ENCODE results near the gene SNURF.

SNURF gene

GRCh38 chr15:24943361-24943760, 11.4 kb upstream of the SNURF start:
- H3K4me2 ChIP-seq (ENCODE audit: low read length): no peak overlapping the region
- H3K9me3 ChIP-seq (replicated peaks; ENCODE audit: low read length): no peaks in the 10 kb centered on the region
- no peaks in the 10 kb centered on the region for H3K36me3 ChIP-seq (ENCODE audit: insufficient read depth, low read length)
- no peak overlapping the region for H3K4me3 ChIP-seq (ENCODE audit: low read length)
- H3K4me1 ChIP-seq (ENCODE audit: control insufficient read depth, insufficient read depth, low read length): no peaks in the 10 kb centered on the region
- no peaks in the 10 kb centered on the region for H3K27me3 ChIP-seq (ENCODE audit: control insufficient read depth, insufficient read depth, low read length)
- no peak overlapping the region for H3K9ac ChIP-seq (ENCODE audit: low read depth, low read length)

DNA sequence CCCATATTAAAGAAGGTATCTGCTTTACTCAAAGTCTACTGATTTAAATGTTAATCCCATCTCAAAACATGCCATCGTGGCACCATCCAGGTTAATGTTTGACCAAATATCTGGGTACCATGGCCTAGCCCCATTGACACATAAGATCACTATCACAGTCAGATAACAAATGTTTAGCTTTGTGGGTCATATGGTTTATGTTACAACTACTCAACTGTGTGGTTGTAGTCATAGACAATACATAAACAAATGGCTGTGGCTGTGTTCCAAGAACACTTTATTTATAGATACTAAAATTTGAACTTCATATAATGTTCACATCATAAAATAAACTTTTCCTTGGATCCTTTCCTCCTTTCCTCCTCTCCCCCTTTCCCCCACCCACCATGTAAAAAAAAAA, 9.8 kb upstream of the SNURF start:
- H3K36me3 ChIP-seq (ENCODE audit: insufficient read depth, low read length): no peaks in the 10 kb centered on the region
- no peaks in the 10 kb centered on the region for H3K4me1 ChIP-seq (ENCODE audit: control insufficient read depth, insufficient read depth, low read length)
- no peaks in the 10 kb centered on the region for H3K27me3 ChIP-seq (ENCODE audit: control insufficient read depth, insufficient read depth, low read length)
- H3K9ac ChIP-seq (ENCODE audit: low read depth, low read length): no peak overlapping the region
- no peak overlapping the region for H3K4me2 ChIP-seq (ENCODE audit: low read length)
- H3K9me3 ChIP-seq (replicated peaks; ENCODE audit: low read length): no peaks in the 10 kb centered on the region
- H3K4me3 ChIP-seq (ENCODE audit: low read length): no peak overlapping the region

- no peaks in the 10 kb centered on the region for H3K9me3 ChIP-seq (replicated peaks; ENCODE audit: low read length)
- H3K4me1 ChIP-seq (ENCODE audit: control insufficient read depth, insufficient read depth, low read length): no peaks in the 10 kb centered on the region
- no peak overlapping the region for H3K4me2 ChIP-seq (ENCODE audit: low read length)
- H3K9ac ChIP-seq (ENCODE audit: low read depth, low read length): no peak overlapping the region
- no peaks in the 10 kb centered on the region for H3K27me3 ChIP-seq (ENCODE audit: control insufficient read depth, insufficient read depth, low read length)
- no peak overlapping the region for H3K4me3 ChIP-seq (ENCODE audit: low read length)
- no peaks in the 10 kb centered on the region for H3K36me3 ChIP-seq (ENCODE audit: insufficient read depth, low read length)
Measured at GRCh38 chr15:24945711-24946110, 9.1 kb upstream of the SNURF start.

GRCh38 chr15:24948495-24948894, 6.3 kb upstream of the SNURF start:
- no peaks in the 10 kb centered on the region for H3K4me1 ChIP-seq (ENCODE audit: control insufficient read depth, insufficient read depth, low read length)
- H3K9ac ChIP-seq (ENCODE audit: low read depth, low read length): no peak overlapping the region
- no peaks in the 10 kb centered on the region for H3K36me3 ChIP-seq (ENCODE audit: insufficient read depth, low read length)
- no peaks in the 10 kb centered on the region for H3K27me3 ChIP-seq (ENCODE audit: control insufficient read depth, insufficient read depth, low read length)
- H3K9me3 ChIP-seq (replicated peaks; ENCODE audit: low read length): no peaks in the 10 kb centered on the region
- H3K4me3 ChIP-seq (ENCODE audit: low read length): no peak overlapping the region
- no peak overlapping the region for H3K4me2 ChIP-seq (ENCODE audit: low read length)

DNA sequence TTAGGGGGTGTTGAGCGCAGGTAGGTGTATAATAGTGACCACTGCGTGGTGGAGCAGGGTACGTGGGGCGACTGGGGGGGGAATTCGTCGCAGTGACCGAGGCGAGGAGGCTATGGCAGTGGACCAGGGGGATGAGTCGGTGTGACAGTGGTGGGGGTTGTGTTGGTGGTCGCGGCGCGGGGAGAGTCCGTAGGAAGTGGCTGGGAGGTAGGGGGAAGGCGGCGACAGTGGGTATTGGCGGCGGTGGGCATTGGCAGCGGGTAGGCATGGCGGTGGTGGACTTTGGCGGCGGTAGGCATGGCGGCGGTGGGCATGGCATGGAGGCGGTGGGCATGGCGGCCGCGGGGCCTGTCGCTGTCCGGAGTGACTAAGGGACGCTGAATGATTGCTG, 739 bp downstream of the SNURF start:
- H3K4me1 ChIP-seq (ENCODE audit: control insufficient read depth, insufficient read depth, low read length): peaks cover 5% of the 10 kb centered on the region
- no peaks in the 10 kb centered on the region for H3K27me3 ChIP-seq (ENCODE audit: control insufficient read depth, insufficient read depth, low read length)
- peak overlapping the region; percentile 95 for H3K4me3 ChIP-seq (ENCODE audit: low read length)
- H3K4me2 ChIP-seq (ENCODE audit: low read length): peak overlapping the region; percentile 78
- no peaks in the 10 kb centered on the region for H3K9me3 ChIP-seq (replicated peaks; ENCODE audit: low read length)
- peak overlapping the region; percentile 92 for H3K9ac ChIP-seq (ENCODE audit: low read depth, low read length)
- peaks cover 6% of the 10 kb centered on the region for H3K36me3 ChIP-seq (ENCODE audit: insufficient read depth, low read length)

DNA sequence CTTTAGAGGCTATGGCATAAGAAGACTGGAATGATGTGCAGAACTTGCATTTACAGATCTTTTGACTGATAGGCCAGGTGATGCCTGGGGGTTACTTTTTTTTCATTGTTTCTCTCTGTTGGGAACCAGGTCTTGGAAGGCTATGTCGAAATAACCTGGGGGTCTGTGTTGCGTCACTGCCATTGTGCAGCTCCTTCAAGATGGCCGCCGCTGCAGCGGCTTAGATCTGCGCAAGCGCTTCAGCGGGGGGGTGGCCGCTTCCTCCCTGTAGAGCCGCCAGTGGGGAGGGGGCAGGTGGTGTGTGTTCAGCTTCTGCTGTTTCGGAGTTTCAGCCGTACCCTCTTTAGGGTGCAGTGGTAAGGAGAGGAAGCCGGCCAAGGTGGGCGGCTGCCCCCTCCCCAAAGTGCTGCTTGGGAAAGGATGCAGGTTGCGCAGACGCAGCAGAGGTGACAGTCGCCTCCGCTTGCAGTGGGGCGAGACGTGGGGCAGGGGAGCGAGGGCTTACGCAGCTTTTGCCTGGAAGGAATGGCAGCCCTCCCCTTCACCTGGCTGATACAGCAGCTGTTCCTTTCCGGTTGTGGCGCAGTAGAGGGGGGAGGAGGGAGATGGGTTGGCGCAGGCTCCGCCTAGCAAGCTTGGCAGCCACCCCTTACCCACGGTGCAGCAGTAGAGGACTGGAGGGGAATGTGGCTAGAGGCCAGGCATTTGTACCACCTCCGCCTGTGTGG, 1.5 kb downstream of the SNURF start:
- Histone ChIP-seq H3K4me1 (ENCODE audit: control insufficient read depth, insufficient read depth, low read length) (peaks cover 5% of the 10 kb centered on the region), H3K9me3 (replicated peaks; ENCODE audit: low read length) (no peaks in the 10 kb centered on the region), H3K36me3 (ENCODE audit: insufficient read depth, low read length) (peaks cover 6% of the 10 kb centered on the region), H3K4me2 (ENCODE audit: low read length) (peak overlapping the region; percentile 78), H3K9ac (ENCODE audit: low read depth, low read length) (peak overlapping the region; percentile 92), H3K4me3 (ENCODE audit: low read length) (peak overlapping the region; percentile 95), H3K27me3 (ENCODE audit: control insufficient read depth, insufficient read depth, low read length) (no peaks in the 10 kb centered on the region)

DNA sequence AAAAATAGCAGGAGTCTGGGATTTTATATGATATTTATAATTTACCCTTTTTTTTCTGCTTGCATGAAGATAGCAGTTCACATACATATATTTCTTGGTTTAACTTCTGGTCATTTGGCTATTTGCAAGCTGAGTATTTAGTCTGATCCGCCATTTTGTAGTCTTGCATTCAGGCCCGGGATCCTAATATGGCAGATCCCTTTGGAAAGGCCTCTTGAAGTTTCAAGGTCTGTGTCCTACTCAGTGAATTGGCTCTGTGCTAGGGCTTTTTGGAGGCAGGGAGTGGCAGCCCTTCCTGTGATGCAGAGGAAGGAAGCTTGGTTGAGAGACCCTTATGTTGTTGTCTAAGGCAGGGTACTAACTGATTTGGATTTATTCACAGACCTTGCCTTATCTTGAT, 2.9 kb downstream of the SNURF start:
- H3K27me3 ChIP-seq (ENCODE audit: control insufficient read depth, insufficient read depth, low read length): no peaks in the 10 kb centered on the region
- peaks cover 6% of the 10 kb centered on the region for H3K36me3 ChIP-seq (ENCODE audit: insufficient read depth, low read length)
- no peaks in the 10 kb centered on the region for H3K9me3 ChIP-seq (replicated peaks; ENCODE audit: low read length)
- peaks cover 5% of the 10 kb centered on the region for H3K4me1 ChIP-seq (ENCODE audit: control insufficient read depth, insufficient read depth, low read length)
- H3K4me3 ChIP-seq (ENCODE audit: low read length): no peak overlapping the region
- no peak overlapping the region for H3K9ac ChIP-seq (ENCODE audit: low read depth, low read length)
- H3K4me2 ChIP-seq (ENCODE audit: low read length): no peak overlapping the region

- Histone ChIP-seq H3K9me3 (replicated peaks; ENCODE audit: low read length) (no peaks in the 10 kb centered on the region), H3K4me2 (ENCODE audit: low read length) (no peak overlapping the region)
Measured at GRCh38 chr15:24961967-24962366, 7.2 kb downstream of the SNURF start.

DNA sequence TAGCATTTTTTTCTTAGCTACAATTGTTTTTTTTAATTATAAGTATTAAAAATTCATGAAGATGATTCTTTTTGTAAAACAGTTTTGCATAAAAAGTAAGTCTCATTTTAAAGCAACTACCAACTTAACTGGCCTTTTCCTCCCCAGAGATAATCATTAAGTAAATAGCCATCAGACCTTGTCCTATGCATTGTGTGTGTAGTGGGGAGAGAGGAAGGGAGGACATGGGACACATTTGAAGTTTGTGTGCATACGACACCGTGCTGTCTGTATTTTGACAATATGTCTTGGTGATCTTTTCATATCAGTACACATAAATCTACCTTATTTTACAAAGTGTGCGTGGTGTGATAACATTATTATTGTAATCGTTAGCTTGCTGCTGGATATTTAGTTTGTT, 8.1 kb downstream of the SNURF start:
- Histone ChIP-seq H3K9ac (ENCODE audit: low read depth, low read length) (no peak overlapping the region), H3K4me3 (ENCODE audit: low read length) (no peak overlapping the region), H3K36me3 (ENCODE audit: insufficient read depth, low read length) (peaks cover 11% of the 10 kb centered on the region), H3K4me2 (ENCODE audit: low read length) (no peak overlapping the region), H3K9me3 (replicated peaks; ENCODE audit: low read length) (no peaks in the 10 kb centered on the region), H3K27me3 (ENCODE audit: control insufficient read depth, insufficient read depth, low read length) (no peaks in the 10 kb centered on the region), H3K4me1 (ENCODE audit: control insufficient read depth, insufficient read depth, low read length) (no peaks in the 10 kb centered on the region)

More at GRCh38 chr15:24961967-24962366, 7.2 kb downstream of the SNURF start:
- no peak overlapping the region for H3K4me3 ChIP-seq (ENCODE audit: low read length)
- H3K9ac ChIP-seq (ENCODE audit: low read depth, low read length): no peak overlapping the region
- H3K4me1 ChIP-seq (ENCODE audit: control insufficient read depth, insufficient read depth, low read length): peaks cover 3% of the 10 kb centered on the region
- no peaks in the 10 kb centered on the region for H3K27me3 ChIP-seq (ENCODE audit: control insufficient read depth, insufficient read depth, low read length)
- peaks cover 11% of the 10 kb centered on the region for H3K36me3 ChIP-seq (ENCODE audit: insufficient read depth, low read length)

DNA sequence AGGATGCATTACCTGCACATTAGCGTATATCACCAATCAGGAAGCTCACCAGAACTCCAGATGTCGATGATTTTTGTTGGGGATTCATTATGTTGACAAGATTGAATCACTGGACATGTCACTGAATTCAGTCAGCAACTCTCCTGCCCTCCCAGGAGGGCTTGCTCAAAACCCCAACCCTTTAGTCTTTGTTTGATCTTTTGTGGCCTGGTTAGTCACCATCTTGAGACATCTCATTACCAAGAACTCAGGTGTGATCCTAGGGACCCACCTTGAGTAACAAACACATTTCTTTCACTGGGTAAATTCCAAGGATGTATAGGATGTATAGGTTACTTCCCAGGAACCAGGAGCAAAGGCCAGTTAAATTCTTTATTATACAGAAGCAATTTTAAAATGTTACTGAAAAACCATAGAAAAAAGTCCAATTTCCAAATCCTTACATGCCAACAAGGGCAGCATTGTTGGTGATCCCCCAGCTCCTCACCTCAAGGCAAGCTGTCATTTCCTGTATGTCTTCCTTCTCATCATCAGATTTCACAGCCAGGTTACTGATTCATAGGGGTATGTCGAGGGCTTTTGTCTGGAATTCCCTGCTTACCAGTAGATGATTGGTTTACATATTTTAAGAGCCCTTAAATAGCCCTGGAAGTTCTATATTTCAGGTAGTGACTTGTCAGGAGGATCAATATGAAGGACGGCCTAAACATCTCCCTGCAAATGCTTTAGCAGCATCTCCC, 11.7 kb downstream of the SNURF start:
- Histone ChIP-seq H3K4me2 (ENCODE audit: low read length) (no peak overlapping the region), H3K4me1 (ENCODE audit: control insufficient read depth, insufficient read depth, low read length) (no peaks in the 10 kb centered on the region), H3K4me3 (ENCODE audit: low read length) (no peak overlapping the region), H3K9me3 (replicated peaks; ENCODE audit: low read length) (no peaks in the 10 kb centered on the region), H3K9ac (ENCODE audit: low read depth, low read length) (no peak overlapping the region), H3K27me3 (ENCODE audit: control insufficient read depth, insufficient read depth, low read length) (no peaks in the 10 kb centered on the region), H3K36me3 (ENCODE audit: insufficient read depth, low read length) (peaks cover 12% of the 10 kb centered on the region)

DNA sequence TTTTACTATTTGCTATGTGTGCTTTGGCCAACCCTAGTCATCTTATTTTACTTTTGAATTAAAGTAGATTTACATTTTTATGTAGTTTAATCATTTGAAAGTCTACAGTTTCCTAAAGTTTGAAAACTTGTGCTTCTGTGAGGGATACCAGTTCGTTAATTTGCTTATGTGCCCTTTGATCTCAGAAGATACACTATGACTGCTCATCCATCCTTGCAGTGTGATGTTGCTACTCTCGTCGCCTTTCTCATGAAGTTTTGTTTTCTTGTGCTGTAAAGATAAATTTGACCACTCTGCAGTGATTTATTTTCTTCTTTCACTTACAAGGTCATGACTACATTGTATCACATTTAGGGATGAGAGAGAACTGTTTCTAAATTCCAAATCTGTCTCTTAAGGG, 16.3 kb downstream of the SNURF start:
- Histone ChIP-seq H3K27me3 (ENCODE audit: control insufficient read depth, insufficient read depth, low read length) (no peaks in the 10 kb centered on the region), H3K36me3 (ENCODE audit: insufficient read depth, low read length) (peaks cover 11% of the 10 kb centered on the region), H3K4me1 (ENCODE audit: control insufficient read depth, insufficient read depth, low read length) (no peaks in the 10 kb centered on the region), H3K4me2 (ENCODE audit: low read length) (no peak overlapping the region), H3K4me3 (ENCODE audit: low read length) (no peak overlapping the region), H3K9me3 (replicated peaks; ENCODE audit: low read length) (peaks cover 6% of the 10 kb centered on the region), H3K9ac (ENCODE audit: low read depth, low read length) (no peak overlapping the region)

GRCh38 chr15:24971772-24972171, 17.0 kb downstream of the SNURF start:
- H3K4me2 ChIP-seq (ENCODE audit: low read length): no peak overlapping the region
- peaks cover 6% of the 10 kb centered on the region for H3K9me3 ChIP-seq (replicated peaks; ENCODE audit: low read length)
- H3K4me1 ChIP-seq (ENCODE audit: control insufficient read depth, insufficient read depth, low read length): no peaks in the 10 kb centered on the region
- no peak overlapping the region for H3K4me3 ChIP-seq (ENCODE audit: low read length)
- no peaks in the 10 kb centered on the region for H3K27me3 ChIP-seq (ENCODE audit: control insufficient read depth, insufficient read depth, low read length)
- no peak overlapping the region for H3K9ac ChIP-seq (ENCODE audit: low read depth, low read length)
- peaks cover 17% of the 10 kb centered on the region for H3K36me3 ChIP-seq (ENCODE audit: insufficient read depth, low read length)
